GM12878 (cell line): ENCODE results near the gene PRIM1. TPM values are rescaled to one million over a fixed set of nuclear protein-coding genes. Genes with fewer than 3 reads are reported as not detected.

ENCODE experiments used
- ATAC-seq: fragments of 200-7000 bp; cut with Tn5 transposase; 3 replicates; pipeline ENCODE4 v1.9.1; 2020; ENCODE audit warnings: mild to moderate bottlenecking, moderate library complexity
- BruUV-seq: library from RNA; stranded (reverse); fragments of 400-500 nt; replicated peaks from 2 replicates; lab custom pipeline; 2021; lab: Mats Ljungman, UMichigan
- CTCF ChIA-PET: fragments of 300-600 bp; sonication (Branson Sonifier 250); formaldehyde crosslinking; extraction: SDS; loops from one replicate; lab custom pipeline; 2021; ENCODE audit warnings: inconsistent platforms; lab: Yijun Ruan, JAX
- POLR2A ChIA-PET: fragments of 350-600 bp; formaldehyde crosslinking; extraction: SDS; loops from one replicate; lab custom pipeline; 2021; ENCODE audit warnings: inconsistent platforms; lab: Charles Lee
- RAD21 ChIA-PET: fragments of 300-600 bp; sonication (Branson Sonifier 250); formaldehyde crosslinking; loops from one replicate; lab custom pipeline; 2023; ENCODE audit warnings: antibody characterized with exemption; ENCODE audit not compliant: unreplicated experiment; lab: Charles Lee
- SMC1A ChIA-PET: fragments of 300-600 bp; sonication (Branson Sonifier 250); formaldehyde crosslinking; loops from one replicate; lab custom pipeline; 2023; ENCODE audit not compliant: unreplicated experiment, uncharacterized antibody; lab: Charles Lee
- DNase-seq: peaks from one replicate; pipeline ENCODE4 v3.0.0-alpha.2; 2011; ENCODE audit warnings: low read depth, low spot score
- FAIRE-seq: peaks from 3 replicates; lab custom pipeline; 2011; peaks lifted over from hg19 to GRCh38; lab: Jason Lieb, UNC
- H2AFZ ChIP-seq: 2 replicates; pipeline ENCODE4 v1.6.0; 2011; ENCODE audit warnings: low read depth, low read length, control low read depth; ENCODE audit not compliant: control insufficient read depth
- H3K27ac ChIP-seq: 2 replicates; pipeline ENCODE4 v1.5.1; 2011; ENCODE audit warnings: control low read depth; ENCODE audit not compliant: control insufficient read depth, insufficient read depth
- H3K27me3 ChIP-seq, 2 experiments: replicated peaks in 1 of 2; 2 replicates each; pipeline versions ENCODE4 v1.6.0 to v1.6.1; 2011; ENCODE audit warnings: low read length in 1 of 2; ENCODE audit not compliant: control insufficient read depth in 2 of 2, insufficient read depth in 2 of 2
- H3K36me3 ChIP-seq, 2 experiments: 2 replicates each; pipeline ENCODE4 v1.5.1; 2011; ENCODE audit warnings: low read length in 1 of 2; ENCODE audit not compliant: control insufficient read depth in 2 of 2, insufficient read depth in 2 of 2
- H3K4me1 ChIP-seq: 2 replicates; pipeline ENCODE4 v1.6.1; 2011; ENCODE audit warnings: mild to moderate bottlenecking, low read length, moderate library complexity, mixed read lengths; ENCODE audit not compliant: control insufficient read depth, insufficient read depth
- H3K4me2 ChIP-seq: 2 replicates; pipeline ENCODE4 v1.6.0; 2011; ENCODE audit warnings: control low read depth; ENCODE audit not compliant: control insufficient read depth, insufficient read depth
- H3K4me3 ChIP-seq: fragments of 200-600 bp; sonication (generic); 2 replicates; pipeline ENCODE4 v1.5.1; 2016
- H3K79me2 ChIP-seq: 2 replicates; pipeline ENCODE4 v1.6.0; 2011; ENCODE audit warnings: low read length; ENCODE audit not compliant: control insufficient read depth, insufficient read depth
- H3K9ac ChIP-seq: 2 replicates; pipeline ENCODE4 v1.8.0; 2011; ENCODE audit warnings: low read length, control low read depth, mixed read lengths; ENCODE audit not compliant: control insufficient read depth, insufficient read depth
- H3K9me3 ChIP-seq: replicated peaks from 3 replicates; pipeline ENCODE4 v1.5.1; 2011; ENCODE audit warnings: mild to moderate bottlenecking, low read length; ENCODE audit not compliant: control insufficient read depth, insufficient read depth
- H4K20me1 ChIP-seq: 2 replicates; pipeline ENCODE4 v1.6.0; 2011; ENCODE audit not compliant: control insufficient read depth, insufficient read depth
- CREM ChIP-seq: IDR thresholded peaks from 2 replicates; pipeline ENCODE4 v1.6.1; 2014; ENCODE audit warnings: antibody characterized with exemption, low read depth
- ESRRA ChIP-seq: IDR thresholded peaks from 2 replicates; pipeline ENCODE4 v1.6.1; 2012; ENCODE audit warnings: mild to moderate bottlenecking, low read length, improper control_type of control experiment
- GABPA ChIP-seq: IDR thresholded peaks from 2 replicates; pipeline ENCODE4 v1.6.1; 2014; ENCODE audit warnings: antibody characterized with exemption, low read depth, mild to moderate bottlenecking, inconsistent platforms
- IKZF1 ChIP-seq: fragments of 450-650 bp; conservative IDR thresholded peaks from 2 replicates; pipeline ENCODE4 v1.6.1; 2017; ENCODE audit warnings: antibody characterized with exemption, mild to moderate bottlenecking
- MLLT1 ChIP-seq: fragments of 450-650 bp; IDR thresholded peaks from 2 replicates; pipeline ENCODE4 v1.6.1; 2016; ENCODE audit warnings: mild to moderate bottlenecking
- RCOR1 ChIP-seq: conservative IDR thresholded peaks from 2 replicates; pipeline ENCODE4 v1.6.1; 2012; ENCODE audit warnings: low read depth, low read length, improper control_type of control experiment
- SMAD5 ChIP-seq: IDR thresholded peaks from 2 replicates; pipeline ENCODE4 v1.6.1; 2016; ENCODE audit warnings: antibody characterized with exemption, low read depth
- WGBS: methylation state at CpG from one replicate; pipeline ENCODE4 v1.1.6; 2016; ENCODE audit warnings: low lambda C conversion rate; ENCODE audit not compliant: insufficient replicate concordance, insufficient coverage; ENCODE audit errors: missing lambda C conversion rate; 5-methylcytosine and 5-hydroxymethylcytosine counted together
- in situ Hi-C: fragments of 300-500 bp; cut with MboI; formaldehyde crosslinking; loops from 9 replicates; pipeline ENCODE4 v1.14.3; 2018; ENCODE audit warnings: mixed read lengths
- intact Hi-C: fragments of 100-400 bp; cut with micrococcal nuclease; formaldehyde crosslinking; loops from one replicate; pipeline ENCODE4 v1.14.2; 2022; ENCODE audit not compliant: unreplicated experiment
- polyA plus RNA-seq, 11 experiments: library from polyadenylated mRNA; depleted of rRNA in 4 of 11; unstranded in 6 of 11; stranded (reverse) in 5 of 11; fragments of >200 nt; fragmentation: Nextera tagmentation in 4 of 11; fragmentation: Illumina TruSeq in 1 of 11; extraction: Ambion mirVana in 4 of 11; extraction: Trizol in 1 of 11; gene quantifications; 1 replicate in 1 of 11; 2 replicates in 10 of 11; pipeline versions ENCODE4 v1.2.1 to v1.2.3, GENCODE V29; 2011 to 2016; ENCODE audit warnings: inconsistent platforms in 2 of 11, missing spikeins in 2 of 11, low read depth in 1 of 11
- total RNA-seq, 4 experiments: library from RNA; depleted of rRNA in 3 of 4; stranded (reverse); fragments of >200 nt in 3 of 4; fragmentation: Illumina TruSeq in 1 of 4; extraction: Trizol in 1 of 4; gene quantifications; 2 replicates each; pipeline versions ENCODE4 v1.2.1 to v1.2.3, GENCODE V29; 2013 to 2021

Gene PRIM1
- total and polyA plus RNA-seq, 10 of the 15 experiments (the other 5 are each of a cell fraction or from before 2014, with no cell fraction given), result 27.1 to 70.6 (median 55.7) TPM

DNA sequence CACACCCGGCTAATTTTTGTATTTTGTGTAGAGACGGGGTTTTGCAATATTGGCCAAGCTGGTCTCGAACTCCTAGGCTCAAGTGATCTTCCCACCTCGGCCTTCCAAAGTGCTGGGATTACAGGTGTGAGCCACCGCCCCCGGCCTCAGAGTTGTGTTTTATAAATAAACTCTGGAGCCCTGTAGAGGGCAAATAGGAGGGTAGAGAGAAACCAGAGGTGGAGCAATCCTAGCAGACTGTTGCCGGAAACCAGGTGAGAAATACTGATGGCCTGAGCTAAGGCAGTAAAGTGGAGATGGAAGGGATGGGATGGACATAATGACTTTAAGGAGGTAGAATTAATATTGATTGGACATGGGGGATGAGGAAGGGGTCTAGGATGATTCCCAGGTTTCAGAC, 8.3 kb upstream of the PRIM1 start:
- intact Hi-C loops, result no loop called here
- SMC1A ChIA-PET, result interaction anchor here (1.2 to 12.1 kb wide), 4 partner anchors 227 to 352 kb away, joined by 3 to 125 read pairs (median 17); partner anchors contain the start of gene ZBTB39
- no peaks in the 10 kb centered on the region for H3K4me1 ChIP-seq

DNA sequence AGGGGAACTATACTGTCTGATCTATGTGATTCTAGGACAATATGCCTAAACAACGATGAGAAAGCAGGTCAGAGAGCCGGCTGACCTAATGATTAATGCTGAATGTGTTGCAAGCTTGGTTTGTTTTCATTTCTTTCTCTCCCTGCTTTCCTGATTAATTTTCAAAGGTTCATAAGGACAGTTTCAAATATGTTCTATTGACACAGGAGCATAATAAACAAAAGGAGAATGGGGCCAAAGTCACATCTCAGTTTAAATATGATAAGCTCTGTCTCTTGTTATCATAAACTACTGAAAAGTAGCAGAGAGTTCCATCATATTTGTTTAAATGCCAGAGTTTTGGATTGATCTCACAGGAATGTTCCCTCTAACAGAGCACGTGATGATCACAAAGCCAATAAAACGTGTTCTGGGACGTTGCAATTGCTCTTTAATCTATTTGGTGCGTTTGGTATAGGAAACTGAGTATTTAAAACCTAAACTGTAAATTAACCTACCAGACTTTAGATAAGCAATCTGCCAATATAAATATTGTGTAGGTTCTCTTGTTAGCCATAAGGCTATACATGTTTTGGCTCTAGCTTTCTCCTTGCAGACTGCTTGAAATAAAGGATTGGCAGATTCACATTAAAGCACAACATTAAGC, 7.3 kb upstream of the PRIM1 start:
- FAIRE-seq (no peak), ATAC-seq (no peak), DNase-seq (no peak)
- WGBS, result 65% methylated on average over 6 of the region's 6 CpGs
- Histone ChIP-seq H2AFZ (no peak overlapping the region), H3K36me3 (no peaks in the 10 kb centered on the region), H3K4me1 (no peaks in the 10 kb centered on the region), H3K4me2 (no peak overlapping the region), H3K9ac (no peak overlapping the region), H4K20me1 (no peaks in the 10 kb centered on the region), H3K9me3 (no peaks in the 10 kb centered on the region; the same call in 1 of the 3 replicates), H3K27me3 (no peaks in the 10 kb centered on the region), H3K4me3 (no peak overlapping the region), H3K27ac (no peak overlapping the region), H3K79me2 (no peaks in the 10 kb centered on the region)
- BruUV-seq, result no TSS peak
- in situ Hi-C loops (loop anchor here (5.0 kb wide), 3 partner anchors 243 to 418 kb away; partner anchors contain the start of gene STAT6), intact Hi-C loops (loop anchor here (5.0 kb wide), 1 partner anchor 73 kb away; no protein-coding TSS in a partner anchor)
- TF ChIP-seq SMAD5 (no peak), MLLT1 (no peak), CREM (no peak), GABPA (no peak)
- ChIA-PET CTCF (interaction anchor here (0.7 to 11.6 kb wide), 8 partner anchors 9 to 352 kb away, joined by 3 to 177 read pairs (median 4); partner anchors contain the start of genes STAT6 and ZBTB39), POLR2A (interaction anchor here (0.7 to 1.2 kb wide), 2 partner anchors 242 to 691 kb away, joined by 3 to 4 read pairs; no protein-coding TSS in a partner anchor), SMC1A (interaction anchor here (0.6 to 12.1 kb wide), 9 partner anchors 9 to 353 kb away, joined by 3 to 125 read pairs (median 4); partner anchors contain the start of genes STAT6 and ZBTB39), RAD21 (interaction anchor here (0.5 to 2.3 kb wide), 6 partner anchors 49 to 1145 kb away, joined by 3 to 14 read pairs (median 3); no protein-coding TSS in a partner anchor)

More for the DNA sequence above, 8.3 kb upstream of the PRIM1 start:
- Histone ChIP-seq H4K20me1 (no peaks in the 10 kb centered on the region), H3K36me3 (no peaks in the 10 kb centered on the region), H3K9me3 (no peaks in the 10 kb centered on the region; the same call in 1 of the 3 replicates), H3K4me3 (no peak overlapping the region), H3K79me2 (no peaks in the 10 kb centered on the region), H3K27me3 (no peaks in the 10 kb centered on the region), H2AFZ (no peak overlapping the region), H3K27ac (no peak overlapping the region), H3K4me2 (no peak overlapping the region), H3K9ac (no peak overlapping the region)
- in situ Hi-C loops, result no loop called here
- ATAC-seq, result no peak
- POLR2A ChIA-PET, result interaction anchor here (0.7 to 1.2 kb wide), 2 partner anchors 241 to 690 kb away, joined by 3 to 4 read pairs; no protein-coding TSS in a partner anchor
- no TSS peak for BruUV-seq
- no peak for DNase-seq
- RAD21 ChIA-PET, result interaction anchor here (0.7 to 2.3 kb wide), 3 partner anchors 48 to 241 kb away, joined by 3 to 14 read pairs (median 4); no protein-coding TSS in a partner anchor
- TF ChIP-seq IKZF1, result no peak
- no peak for TF ChIP-seq ESRRA
- TF ChIP-seq RCOR1, result no peak
- no peak for FAIRE-seq
- CTCF ChIA-PET, result interaction anchor here (0.8 to 11.6 kb wide), 7 partner anchors 188 to 351 kb away, joined by 3 to 177 read pairs (median 4); partner anchors contain the start of genes STAT6 and ZBTB39
- 57% methylated on average over 7 of the region's 7 CpGs for WGBS
